Activated T-helper 2 cell treated with anti-CD3 and anti-CD28 coated beads, Interferon-gamma antibody, Interleukin-2, Interleukin-4, amounts not matched to agents 10 μg/mL and 5 μg/mL and 100 μg/mL, durations not matched to agents 14 hours and 24 hours and 36 hours (primary cell): ENCODE measurements around the gene IGF2. TPM values are rescaled to one million over a fixed set of nuclear protein-coding genes. Genes with fewer than 3 reads are reported as not detected.

Experiments
- DNase-seq: peaks from one replicate; pipeline ENCODE4 v3.0.0; 2021; ENCODE audit warnings: low spot score
- H3K27ac Mint-ChIP-seq: one replicate; pipeline ENCODE4 v1.8.0; 2021; ENCODE audit warnings: mixed read lengths
- H3K27me3 Mint-ChIP-seq: one replicate; pipeline ENCODE4 v1.8.0; 2021; ENCODE audit warnings: low read depth, mixed read lengths
- H3K36me3 Mint-ChIP-seq: one replicate; pipeline ENCODE4 v1.8.0; 2021; ENCODE audit warnings: low read depth, mixed read lengths
- H3K4me1 Mint-ChIP-seq: one replicate; pipeline ENCODE4 v1.8.0; 2021; ENCODE audit warnings: low read depth, mixed read lengths
- H3K4me3 Mint-ChIP-seq: one replicate; pipeline ENCODE4 v1.8.0; 2021; ENCODE audit warnings: low read depth, mild to moderate bottlenecking, moderate library complexity, mixed read lengths
- H3K9me3 Mint-ChIP-seq: one replicate; pipeline ENCODE4 v1.8.0; 2021; ENCODE audit warnings: mixed read lengths
- intact Hi-C: fragments of 100-400 bp; cut with micrococcal nuclease; formaldehyde crosslinking; loops from one replicate; pipeline ENCODE4 v1.15.1; 2023
- total RNA-seq: library from RNA; stranded (reverse); gene quantifications from 2 replicates; pipeline ENCODE4 v1.2.3, GENCODE V29; 2022

The IGF2 gene
- total RNA-seq, 1 donor from 2014 or later = 0.16 TPM

GRCh38 chr11:2096011-2096918, 42.9 kb downstream of the IGF2 start:
- Mint-ChIP-seq H3K27me3 (peaks cover 4% of the 10 kb centered on the region), H3K36me3 (no peaks in the 10 kb centered on the region), H3K4me3 (no peak overlapping the region), H3K27ac (no peak overlapping the region), H3K4me1 (no peaks in the 10 kb centered on the region), H3K9me3 (no peaks in the 10 kb centered on the region)
- intact Hi-C loops = no loop called here
- no peak for DNase-seq

GRCh38 chr11:2095542-2095941, 43.6 kb downstream of the IGF2 start:
- intact Hi-C loops = no loop called here
- Mint-ChIP-seq H3K27ac (no peak overlapping the region), H3K9me3 (no peaks in the 10 kb centered on the region), H3K36me3 (no peaks in the 10 kb centered on the region), H3K4me1 (no peaks in the 10 kb centered on the region), H3K27me3 (peaks cover 4% of the 10 kb centered on the region), H3K4me3 (no peak overlapping the region)
- DNase-seq = no peak

- H3K27ac Mint-ChIP-seq = no peak overlapping the region
- DNase-seq = no peak
- no peaks in the 10 kb centered on the region for H3K36me3 Mint-ChIP-seq
- peaks cover 4% of the 10 kb centered on the region for H3K27me3 Mint-ChIP-seq
- no peaks in the 10 kb centered on the region for H3K4me1 Mint-ChIP-seq
- no peak overlapping the region for H3K4me3 Mint-ChIP-seq
- H3K9me3 Mint-ChIP-seq = no peaks in the 10 kb centered on the region
- intact Hi-C loops = no loop called here
These were observed 44.0 kb downstream of the IGF2 start for GRCh38 chr11:2095198-2095520.

GRCh38 chr11:2094354-2095197, 44.6 kb downstream of the IGF2 start:
- Mint-ChIP-seq H3K27ac (no peak overlapping the region), H3K9me3 (no peaks in the 10 kb centered on the region), H3K27me3 (peaks cover 4% of the 10 kb centered on the region), H3K4me1 (peaks cover 1% of the 10 kb centered on the region), H3K36me3 (no peaks in the 10 kb centered on the region), H3K4me3 (no peak overlapping the region)
- DNase-seq = no peak
- intact Hi-C loops = no loop called here

GRCh38 chr11:2093575-2094353, 45.4 kb downstream of the IGF2 start:
- intact Hi-C loops = no loop called here
- Mint-ChIP-seq H3K27me3 (peaks cover 4% of the 10 kb centered on the region), H3K36me3 (no peaks in the 10 kb centered on the region), H3K4me1 (peaks cover 5% of the 10 kb centered on the region), H3K4me3 (no peak overlapping the region), H3K27ac (no peak overlapping the region), H3K9me3 (no peaks in the 10 kb centered on the region)
- DNase-seq = no peak

- H3K4me3 Mint-ChIP-seq = no peak overlapping the region
- H3K4me1 Mint-ChIP-seq = peaks cover 5% of the 10 kb centered on the region
- no peaks in the 10 kb centered on the region for H3K9me3 Mint-ChIP-seq
- no peak overlapping the region for H3K27ac Mint-ChIP-seq
- DNase-seq = no peak
- H3K36me3 Mint-ChIP-seq = no peaks in the 10 kb centered on the region
- peaks cover 4% of the 10 kb centered on the region for H3K27me3 Mint-ChIP-seq
- intact Hi-C loops = no loop called here
These were observed 46.2 kb downstream of the IGF2 start for GRCh38 chr11:2092956-2093412.

GRCh38 chr11:2092464-2092910, 46.7 kb downstream of the IGF2 start:
- Mint-ChIP-seq H3K9me3 (no peaks in the 10 kb centered on the region), H3K4me1 (peaks cover 5% of the 10 kb centered on the region), H3K27me3 (peaks cover 4% of the 10 kb centered on the region), H3K27ac (no peak overlapping the region), H3K4me3 (no peak overlapping the region), H3K36me3 (no peaks in the 10 kb centered on the region)
- intact Hi-C loops = no loop called here
- DNase-seq = no peak

GRCh38 chr11:2091786-2092463, 47.3 kb downstream of the IGF2 start:
- Mint-ChIP-seq H3K36me3 (no peaks in the 10 kb centered on the region), H3K4me3 (no peak overlapping the region), H3K27ac (no peak overlapping the region), H3K9me3 (no peaks in the 10 kb centered on the region), H3K4me1 (peaks cover 5% of the 10 kb centered on the region), H3K27me3 (peaks cover 4% of the 10 kb centered on the region)
- intact Hi-C loops = no loop called here
- DNase-seq = no peak

GRCh38 chr11:2091112-2091746, 48.0 kb downstream of the IGF2 start:
- intact Hi-C loops = no loop called here
- no peak overlapping the region for H3K27ac Mint-ChIP-seq
- DNase-seq = no peak
- peaks cover 5% of the 10 kb centered on the region for H3K4me1 Mint-ChIP-seq
- H3K9me3 Mint-ChIP-seq = no peaks in the 10 kb centered on the region
- no peaks in the 10 kb centered on the region for H3K36me3 Mint-ChIP-seq
- no peak overlapping the region for H3K4me3 Mint-ChIP-seq
- peaks cover 4% of the 10 kb centered on the region for H3K27me3 Mint-ChIP-seq

- intact Hi-C loops = no loop called here
- Mint-ChIP-seq H3K27ac (no peak overlapping the region), H3K27me3 (peaks cover 4% of the 10 kb centered on the region), H3K9me3 (no peaks in the 10 kb centered on the region), H3K4me1 (peaks cover 5% of the 10 kb centered on the region), H3K36me3 (no peaks in the 10 kb centered on the region), H3K4me3 (no peak overlapping the region)
- no peak for DNase-seq
These were observed 48.7 kb downstream of the IGF2 start for GRCh38 chr11:2090172-2091111.

GRCh38 chr11:2089536-2090165, 49.5 kb downstream of the IGF2 start:
- H3K27me3 Mint-ChIP-seq = peaks cover 4% of the 10 kb centered on the region
- DNase-seq = peak; percentile 39
- H3K27ac Mint-ChIP-seq = no peak overlapping the region
- H3K9me3 Mint-ChIP-seq = peaks cover 4% of the 10 kb centered on the region
- no peak overlapping the region for H3K4me3 Mint-ChIP-seq
- H3K4me1 Mint-ChIP-seq = peaks cover 5% of the 10 kb centered on the region
- intact Hi-C loops = no loop called here
- H3K36me3 Mint-ChIP-seq = no peaks in the 10 kb centered on the region
